Mesendoderm (in vitro differentiated cells): ENCODE results near the gene MBNL1.
"Not testable (repeated sequence)": the region's sequence is repeated elsewhere in the genome, so short reads cannot be mapped to it uniquely, and the experiment has no call there.

Source experiments
- DNase-seq: peaks from one replicate; pipeline ENCODE4 v3.0.0; 2013
- H2AK5ac ChIP-seq: 2 replicates; pipeline ENCODE4 v1.6.1; 2013; ENCODE audit warnings: low read length, inconsistent platforms
- H2BK120ac ChIP-seq: 2 replicates; pipeline ENCODE4 v1.6.1; 2013; ENCODE audit warnings: low read depth, mild to moderate bottlenecking, low read length, moderate library complexity, mixed read lengths
- H2BK15ac ChIP-seq: replicated peaks from 2 replicates; pipeline ENCODE4 v1.6.1; 2013; ENCODE audit warnings: low read depth, mild to moderate bottlenecking, moderate library complexity
- H2BK5ac ChIP-seq: 2 replicates; pipeline ENCODE4 v1.6.1; 2013; ENCODE audit warnings: low read length, inconsistent platforms
- H3K18ac ChIP-seq: 2 replicates; pipeline ENCODE4 v1.6.1; 2013; ENCODE audit warnings: mild to moderate bottlenecking, low read length, mixed read lengths
- H3K23ac ChIP-seq: one replicate; pipeline ENCODE4 v1.6.1; 2013; ENCODE audit warnings: low read length
- H3K27ac ChIP-seq: 2 replicates; pipeline ENCODE4 v1.5.1; 2013; ENCODE audit warnings: low read depth, mild to moderate bottlenecking, inconsistent platforms, low read length, moderate library complexity
- H3K27me3 ChIP-seq: 2 replicates; pipeline ENCODE4 v1.6.1; 2013; ENCODE audit warnings: low read length, control low read depth, mild to moderate bottlenecking, inconsistent platforms; ENCODE audit not compliant: insufficient read depth, poor library complexity
- H3K36me3 ChIP-seq: 2 replicates; pipeline ENCODE4 v1.6.1; 2013; ENCODE audit warnings: low read length, inconsistent platforms; ENCODE audit not compliant: control insufficient read depth, insufficient read depth
- H3K4ac ChIP-seq: one replicate; pipeline ENCODE4 v1.6.1; 2013; ENCODE audit warnings: low read depth, mild to moderate bottlenecking, low read length, moderate library complexity
- H3K4me1 ChIP-seq: 2 replicates; pipeline ENCODE4 v1.6.1; 2013; ENCODE audit warnings: low read depth, low read length, inconsistent platforms; ENCODE audit not compliant: control insufficient read depth
- H3K4me2 ChIP-seq: 2 replicates; pipeline ENCODE4 v1.6.1; 2013; ENCODE audit warnings: low read length
- H3K4me3 ChIP-seq: 2 replicates; pipeline ENCODE4 v1.5.1; 2013; ENCODE audit warnings: mild to moderate bottlenecking, low read length
- H3K56ac ChIP-seq: one replicate; pipeline ENCODE4 v1.6.1; 2013; ENCODE audit warnings: low read length
- H3K79me1 ChIP-seq: 2 replicates; pipeline ENCODE4 v1.6.1; 2013; ENCODE audit warnings: low read length, inconsistent platforms
- H3K79me2 ChIP-seq: 2 replicates; pipeline ENCODE4 v1.6.1; 2013; ENCODE audit warnings: mild to moderate bottlenecking, low read length; ENCODE audit not compliant: control insufficient read depth, insufficient read depth
- H3K9ac ChIP-seq: 2 replicates; pipeline ENCODE4 v1.6.1; 2013; ENCODE audit warnings: low read length, inconsistent platforms
- H4K5ac ChIP-seq: one replicate; pipeline ENCODE4 v1.6.1; 2013; ENCODE audit warnings: low read length
- H4K8ac ChIP-seq: one replicate; pipeline ENCODE4 v1.6.1; 2013; ENCODE audit warnings: low read depth, mild to moderate bottlenecking, control low read depth, low read length, moderate library complexity
- WGBS: extraction: QIAGEN DNeasy Blood & Tissue Kit; methylation state at CpG from one replicate; pipeline ENCODE4 v1.1.7; 2013; ENCODE audit warnings: low lambda C conversion rate, missing lambda C conversion rate; ENCODE audit not compliant: insufficient coverage; ENCODE audit errors: extremely low coverage; 5-methylcytosine and 5-hydroxymethylcytosine counted together

MBNL1 gene

DNA sequence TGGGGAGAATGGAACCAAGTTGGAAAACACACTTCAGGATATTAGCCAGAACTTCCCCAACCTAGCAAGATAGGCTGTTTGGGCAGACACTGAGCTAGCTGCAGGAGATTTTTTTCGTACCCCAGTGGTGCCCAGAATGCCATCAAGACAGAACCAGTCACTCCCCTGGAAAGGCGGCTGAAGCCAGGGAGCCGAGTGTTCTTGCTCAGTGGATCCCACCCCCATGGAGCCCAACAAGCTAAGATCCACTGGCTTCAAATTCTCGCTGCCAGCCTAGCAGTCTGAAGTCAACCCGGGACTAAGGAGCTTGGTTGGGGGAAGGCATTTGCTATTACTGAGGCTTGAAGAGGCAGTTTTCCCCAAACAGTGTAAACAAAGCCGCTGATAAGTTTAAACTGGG is 152.4 kb downstream of the MBNL1 start:
- Histone ChIP-seq H2BK120ac (no peak overlapping the region), H2BK15ac (no peak overlapping the region), H3K4me1 (no peaks in the 10 kb centered on the region), H3K18ac (no peak overlapping the region), H2AK5ac (no peak overlapping the region), H3K79me1 (no peaks in the 10 kb centered on the region), H3K79me2 (no peaks in the 10 kb centered on the region), H3K36me3 (no peaks in the 10 kb centered on the region), H3K9ac (no peak overlapping the region), H4K5ac (no peak overlapping the region), H4K8ac (no peak overlapping the region), H3K4me2 (no peak overlapping the region), H3K23ac (no peak overlapping the region), H3K27me3 (no peaks in the 10 kb centered on the region), H3K27ac (no peak overlapping the region), H3K56ac (no peak overlapping the region), H3K4ac (no peak overlapping the region), H2BK5ac (no peak overlapping the region), H3K4me3 (no peak overlapping the region)
- WGBS = no CpG with 5 or more reads among the region's 6 CpGs
- DNase-seq = no peak

DNA sequence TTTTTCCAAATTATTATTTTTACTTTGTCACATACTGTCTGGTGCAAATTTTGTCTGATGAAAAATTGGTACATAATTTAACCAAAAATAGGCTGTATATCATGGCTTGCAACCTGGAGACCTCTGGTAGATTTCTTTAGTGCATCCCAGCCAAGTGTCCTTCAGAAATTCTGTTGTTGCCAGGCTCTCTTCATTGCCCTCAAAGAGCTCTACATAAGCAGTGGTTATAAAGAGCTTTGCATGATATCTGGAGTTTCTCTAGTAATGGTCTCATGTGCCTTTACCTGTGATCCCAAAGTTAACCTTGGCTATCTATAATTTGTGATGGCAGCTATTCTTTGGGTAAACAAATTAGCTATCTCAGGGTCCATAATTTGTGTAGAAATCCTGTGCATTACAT is 157.7 kb downstream of the MBNL1 start:
- Histone ChIP-seq H3K79me2 (no peaks in the 10 kb centered on the region), H2BK120ac (no peak overlapping the region), H3K4me2 (no peak overlapping the region), H3K56ac (no peak overlapping the region), H3K27ac (no peak overlapping the region), H2AK5ac (no peak overlapping the region), H3K79me1 (no peaks in the 10 kb centered on the region), H3K4me1 (no peaks in the 10 kb centered on the region), H4K8ac (no peak overlapping the region), H3K18ac (no peak overlapping the region), H3K27me3 (no peaks in the 10 kb centered on the region), H3K4me3 (no peak overlapping the region), H3K9ac (no peak overlapping the region), H4K5ac (no peak overlapping the region), H2BK5ac (no peak overlapping the region), H2BK15ac (no peak overlapping the region), H3K4ac (no peak overlapping the region), H3K36me3 (no peaks in the 10 kb centered on the region), H3K23ac (no peak overlapping the region)
- no peak for DNase-seq

DNA sequence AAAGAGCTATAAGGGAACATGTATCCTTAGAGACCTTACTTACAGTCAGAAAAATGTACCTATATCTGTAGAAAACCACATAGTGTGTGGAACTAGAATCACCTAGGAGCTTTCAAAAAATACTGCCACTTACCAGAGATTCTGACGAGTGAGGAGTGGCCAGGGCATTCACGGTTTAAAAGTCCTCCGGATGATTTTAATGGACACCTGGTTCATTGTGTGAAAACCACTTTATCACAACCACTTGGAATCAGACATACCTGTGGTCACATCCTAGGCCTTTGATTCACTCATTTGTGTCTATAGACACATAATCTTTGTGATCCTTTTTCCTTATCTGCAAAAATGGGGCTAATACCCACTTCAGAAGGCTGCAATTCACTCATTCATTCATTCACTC is 159.8 kb downstream of the MBNL1 start:
- no peak overlapping the region for H4K8ac ChIP-seq
- H3K4me3 ChIP-seq = no peak overlapping the region
- H3K27me3 ChIP-seq = no peaks in the 10 kb centered on the region
- H3K36me3 ChIP-seq = no peaks in the 10 kb centered on the region
- no peak overlapping the region for H3K23ac ChIP-seq
- H3K18ac ChIP-seq = no peak overlapping the region
- H3K79me2 ChIP-seq = no peaks in the 10 kb centered on the region
- H3K27ac ChIP-seq = no peak overlapping the region
- no peaks in the 10 kb centered on the region for H3K79me1 ChIP-seq
- H3K9ac ChIP-seq = no peak overlapping the region
- no peaks in the 10 kb centered on the region for H3K4me1 ChIP-seq
- no CpG with 5 or more reads among the region's 3 CpGs for WGBS
- H2BK120ac ChIP-seq = no peak overlapping the region
- no peak overlapping the region for H2BK5ac ChIP-seq
- H3K56ac ChIP-seq = no peak overlapping the region
- no peak overlapping the region for H3K4me2 ChIP-seq
- no peak overlapping the region for H2BK15ac ChIP-seq
- no peak overlapping the region for H3K4ac ChIP-seq
- no peak overlapping the region for H4K5ac ChIP-seq
- no peak overlapping the region for H2AK5ac ChIP-seq
- DNase-seq = no peak

DNA sequence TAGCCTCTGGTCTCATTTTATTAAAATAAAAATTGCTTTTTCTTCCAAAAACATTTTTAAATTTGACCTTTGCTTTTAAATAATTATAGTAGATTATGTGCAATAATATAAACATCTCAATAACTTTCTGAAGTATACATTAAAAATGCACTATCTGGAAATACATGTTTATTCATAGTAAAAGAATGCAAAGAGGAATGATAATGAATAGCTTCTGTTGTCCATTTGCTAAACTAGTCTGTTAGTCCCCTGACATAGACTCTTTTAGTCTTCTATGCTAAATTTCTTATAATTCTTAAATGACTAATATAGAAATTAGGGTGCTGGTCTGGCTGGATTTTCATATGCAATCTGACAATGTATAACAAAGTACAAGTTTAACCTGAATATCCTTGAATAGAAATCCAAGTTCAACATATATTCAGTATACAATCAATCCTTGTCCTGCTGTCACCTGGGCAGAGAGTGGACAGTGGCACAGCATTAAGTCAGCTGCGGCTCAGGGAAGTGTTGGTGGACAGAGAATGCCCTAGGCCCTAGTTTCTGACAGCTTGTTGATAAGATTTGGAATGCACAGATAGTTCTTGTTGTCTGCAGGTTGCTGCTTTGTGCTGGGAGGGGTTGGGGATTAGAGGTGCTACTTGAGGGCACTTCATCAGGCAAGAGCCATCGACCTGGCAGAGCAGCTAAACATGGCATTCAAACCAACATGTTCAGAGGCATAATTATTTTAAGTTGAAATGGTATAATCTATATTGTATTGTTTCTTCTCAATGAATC is 161.7 kb downstream of the MBNL1 start:
- Histone ChIP-seq H3K27me3 (no peaks in the 10 kb centered on the region), H3K4ac (no peak overlapping the region), H3K4me3 (no peak overlapping the region), H3K18ac (no peak overlapping the region), H3K9ac (no peak overlapping the region), H3K36me3 (no peaks in the 10 kb centered on the region), H3K79me2 (no peaks in the 10 kb centered on the region), H3K4me2 (no peak overlapping the region), H3K79me1 (no peaks in the 10 kb centered on the region), H2AK5ac (no peak overlapping the region), H3K27ac (no peak overlapping the region), H3K4me1 (no peaks in the 10 kb centered on the region), H4K8ac (no peak overlapping the region), H3K56ac (no peak overlapping the region), H2BK5ac (no peak overlapping the region), H2BK15ac (no peak overlapping the region), H4K5ac (no peak overlapping the region), H2BK120ac (no peak overlapping the region), H3K23ac (no peak overlapping the region)
- peak; percentile 38 for DNase-seq
- no CpG with 5 or more reads among the region's 2 CpGs for WGBS

DNA sequence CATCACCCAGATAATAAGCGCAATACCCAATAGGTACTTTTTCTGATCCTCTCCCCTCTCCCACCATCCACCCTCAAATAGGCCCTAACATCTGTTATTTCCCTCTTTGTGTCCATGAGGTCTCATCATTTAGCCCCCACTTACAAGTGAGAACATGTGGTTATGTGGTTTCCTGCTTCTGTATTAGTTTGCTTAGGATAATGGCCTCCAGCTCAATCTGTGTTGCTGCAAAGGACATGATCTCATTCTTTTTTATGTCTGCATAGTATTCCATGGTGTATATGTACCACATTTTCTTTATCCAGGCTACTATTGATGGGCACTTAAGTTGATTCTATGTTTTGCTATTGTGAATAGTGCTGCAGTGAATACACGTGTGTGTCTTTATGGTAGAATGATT is 165.4 kb downstream of the MBNL1 start:
- Histone ChIP-seq H3K4me3 (no peak overlapping the region), H2BK120ac (no peak overlapping the region), H3K4ac (no peak overlapping the region), H3K36me3 (no peaks in the 10 kb centered on the region), H3K18ac (no peak overlapping the region), H3K27me3 (no peaks in the 10 kb centered on the region), H2AK5ac (no peak overlapping the region), H2BK15ac (no peak overlapping the region), H4K5ac (no peak overlapping the region), H3K23ac (no peak overlapping the region), H3K9ac (no peak overlapping the region), H3K4me1 (no peaks in the 10 kb centered on the region), H3K4me2 (no peak overlapping the region), H3K79me1 (no peaks in the 10 kb centered on the region), H2BK5ac (no peak overlapping the region), H3K79me2 (no peaks in the 10 kb centered on the region), H4K8ac (no peak overlapping the region), H3K56ac (no peak overlapping the region), H3K27ac (no peak overlapping the region)
- no peak for DNase-seq
- no CpG with 5 or more reads among the region's 2 CpGs for WGBS

DNA sequence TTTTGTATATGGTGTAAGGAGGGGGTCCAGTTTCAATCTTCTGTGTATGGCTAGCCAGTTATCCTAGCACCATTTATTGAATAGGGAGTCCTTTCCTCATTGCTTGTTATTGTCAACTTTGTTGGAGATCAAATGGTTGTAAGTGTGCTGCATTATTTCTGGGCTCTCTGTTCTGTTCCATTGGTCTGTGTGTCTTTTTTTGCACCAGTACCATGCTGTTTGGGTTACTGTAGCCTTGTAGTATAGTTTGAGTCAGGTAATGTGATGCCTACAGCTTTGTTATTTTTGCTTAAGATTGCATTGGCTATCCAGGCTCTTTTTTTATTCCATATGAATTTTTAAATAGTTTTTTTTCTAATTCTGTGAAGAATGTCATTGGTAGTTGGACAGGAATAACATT is 166.5 kb downstream of the MBNL1 start:
- not testable (repeated sequence) for H2BK120ac ChIP-seq, H3K27ac ChIP-seq, H3K9ac ChIP-seq, H2BK5ac ChIP-seq, H3K23ac ChIP-seq, H3K4ac ChIP-seq, H3K4me3 ChIP-seq, H3K79me1 ChIP-seq, DNase-seq, H3K4me1 ChIP-seq, H3K56ac ChIP-seq, H4K5ac ChIP-seq, H4K8ac ChIP-seq, H2AK5ac ChIP-seq, H2BK15ac ChIP-seq, H3K27me3 ChIP-seq, H3K4me2 ChIP-seq, H3K79me2 ChIP-seq, H3K18ac ChIP-seq, H3K36me3 ChIP-seq
